Airway epithelial cell (primary cell): ENCODE data around the gene SNPH. TPM values are rescaled to one million over a fixed set of nuclear protein-coding genes. Genes with fewer than 3 reads are reported as not detected.

Experiments used
- total RNA-seq: library from RNA; depleted of rRNA; stranded (reverse); fragments of >200 nt; gene quantifications from 2 replicates; pipeline ENCODE4 v1.2.3, GENCODE V29; 2015

Gene SNPH, protein sequence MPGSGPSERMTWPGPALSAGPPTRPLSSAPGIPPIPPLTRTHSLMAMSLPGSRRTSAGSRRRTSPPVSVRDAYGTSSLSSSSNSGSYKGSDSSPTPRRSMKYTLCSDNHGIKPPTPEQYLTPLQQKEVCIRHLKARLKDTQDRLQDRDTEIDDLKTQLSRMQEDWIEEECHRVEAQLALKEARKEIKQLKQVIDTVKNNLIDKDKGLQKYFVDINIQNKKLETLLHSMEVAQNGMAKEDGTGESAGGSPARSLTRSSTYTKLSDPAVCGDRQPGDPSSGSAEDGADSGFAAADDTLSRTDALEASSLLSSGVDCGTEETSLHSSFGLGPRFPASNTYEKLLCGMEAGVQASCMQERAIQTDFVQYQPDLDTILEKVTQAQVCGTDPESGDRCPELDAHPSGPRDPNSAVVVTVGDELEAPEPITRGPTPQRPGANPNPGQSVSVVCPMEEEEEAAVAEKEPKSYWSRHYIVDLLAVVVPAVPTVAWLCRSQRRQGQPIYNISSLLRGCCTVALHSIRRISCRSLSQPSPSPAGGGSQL
- 3.6 and 5.8 TPM in 2 replicates for total RNA-seq

GRCh38 chr20:1266167-1266973 lies at the start of gene SNPH:
Gene SNPH, plus strand, starts transcription at chr20:1266294. Its CDS starts 29,946 bp downstream, at chr20:1296240.

DNA sequence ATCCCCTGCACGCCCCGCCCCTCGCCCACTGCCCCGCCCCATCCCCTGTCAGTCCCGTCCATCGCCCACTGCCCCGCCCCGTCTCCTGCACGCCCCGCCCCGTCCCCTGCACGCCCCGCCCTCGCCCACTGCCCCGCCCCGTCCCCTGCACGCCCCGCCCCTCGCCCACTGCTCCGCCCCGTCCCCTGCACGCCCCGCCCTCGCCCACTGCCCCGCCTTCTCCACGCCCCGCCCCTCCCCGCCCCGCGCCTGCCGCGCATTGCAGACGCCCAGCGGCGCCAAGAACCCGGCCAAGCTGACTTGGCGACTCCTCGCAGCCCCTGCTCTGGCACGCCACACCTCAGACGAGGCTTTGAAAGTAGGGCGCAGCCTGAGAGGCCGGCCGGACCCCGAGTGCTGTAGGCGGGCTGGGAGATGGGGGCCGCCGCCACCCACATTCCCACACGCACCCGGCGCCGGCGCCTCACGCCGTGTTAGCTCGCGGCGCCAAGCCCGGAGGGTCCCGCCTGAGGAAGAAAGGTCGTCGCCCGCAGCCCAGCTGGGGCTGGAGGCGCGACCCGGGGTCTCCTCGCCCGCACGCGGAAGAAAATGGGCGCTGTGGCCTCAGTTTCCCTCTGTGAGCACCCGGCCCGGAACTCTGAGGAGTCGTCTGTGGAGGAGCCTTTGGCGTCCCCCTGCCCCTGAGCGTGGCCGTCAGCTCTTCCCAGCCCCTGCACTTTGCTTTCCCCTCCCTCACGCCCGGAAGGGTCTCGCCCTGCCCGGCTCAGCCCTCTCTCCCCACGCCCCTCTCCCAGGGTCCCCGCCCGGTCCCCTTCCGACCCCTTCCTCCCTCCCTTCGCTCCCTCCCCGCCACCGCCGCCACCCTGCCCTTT lies 40.1 kb upstream of the SNPH start, which contains the start of gene RAD21L1:
Gene RAD21L1 (plus strand): TSS at position 262 of the 872 bp plus-strand sequence. CDS start 2,410 bp downstream, outside the sequence.

DNA sequence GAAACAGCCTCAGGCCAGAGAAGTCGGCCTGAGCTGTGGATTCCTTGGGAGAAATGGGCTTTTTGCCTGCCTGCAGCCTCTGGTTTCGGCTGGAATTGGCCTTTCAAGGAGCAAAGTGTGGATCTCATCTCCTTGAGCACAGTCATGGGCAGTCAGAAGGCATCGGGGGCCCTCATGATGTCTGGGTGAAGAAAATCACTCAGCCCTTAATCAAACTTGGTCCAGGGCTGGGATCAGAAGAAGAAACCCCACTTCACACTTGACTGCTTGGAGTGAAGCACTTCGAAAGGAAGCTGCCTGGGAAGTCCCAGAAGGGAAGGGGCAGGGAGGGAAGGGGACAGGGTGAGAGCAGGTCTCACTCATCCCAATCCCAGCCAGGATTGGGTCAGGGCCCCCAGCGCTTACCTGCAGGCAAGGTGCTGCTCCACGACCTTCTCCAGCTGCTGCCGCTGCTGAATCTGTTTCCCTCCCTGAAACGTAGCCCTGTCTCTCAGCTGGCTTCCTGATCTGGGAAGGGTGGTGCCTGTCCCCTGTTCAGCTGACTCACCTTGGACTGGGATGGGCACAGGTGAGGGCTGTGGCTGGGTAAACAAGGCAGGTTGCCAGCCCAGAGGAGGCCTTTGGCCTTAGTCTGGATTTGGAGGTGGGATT lies 62.7 kb downstream of the SNPH start, which contains the start of gene SDCBP2:
Gene SDCBP2 (minus strand): TSS at position 460 of the 651 bp plus-strand sequence. CDS start 8,723 bp downstream, outside the sequence.

Other genes with a start within 250 kb of the SNPH start
- gene PSMF1, start 147.7 kb upstream of the SNPH start, total RNA-seq, result 106 and 131 TPM in 2 replicates
- gene TMEM74B, start 81.3 kb upstream of the SNPH start, total RNA-seq, result 0.14 TPM in 1 of 2 replicates, not detected in the other
- 0.05 TPM in 1 of 2 replicates, not detected in the other for gene C20orf202, start 62.8 kb upstream of the SNPH start, total RNA-seq
- gene RAD21L1, start 40.2 kb upstream of the SNPH start, total RNA-seq, result not detected in 2 replicates
- gene SDCBP2, start 62.8 kb downstream of the SNPH start, total RNA-seq, result 28.1 and 33.9 TPM in 2 replicates
- gene FKBP1A, start 126.8 kb downstream of the SNPH start, total RNA-seq, result 138 and 159 TPM in 2 replicates
- 47.6 and 65.8 TPM in 2 replicates for gene NSFL1C, start 200.6 kb downstream of the SNPH start, total RNA-seq
- 0.23 and 0.49 TPM in 2 replicates for gene SIRPB2, start 225.1 kb downstream of the SNPH start, total RNA-seq